Measurements from ENCODE around the gene NFIX. TPM values are rescaled to one million over a fixed set of nuclear protein-coding genes. Genes with fewer than 3 reads are reported as not detected.

Gene NFIX
- total and polyA plus RNA-seq, 2 donors (not counting 3 experiments of a cell fraction or from before 2014, with no cell fraction given): 9.8 to 37.7 TPM

DNA sequence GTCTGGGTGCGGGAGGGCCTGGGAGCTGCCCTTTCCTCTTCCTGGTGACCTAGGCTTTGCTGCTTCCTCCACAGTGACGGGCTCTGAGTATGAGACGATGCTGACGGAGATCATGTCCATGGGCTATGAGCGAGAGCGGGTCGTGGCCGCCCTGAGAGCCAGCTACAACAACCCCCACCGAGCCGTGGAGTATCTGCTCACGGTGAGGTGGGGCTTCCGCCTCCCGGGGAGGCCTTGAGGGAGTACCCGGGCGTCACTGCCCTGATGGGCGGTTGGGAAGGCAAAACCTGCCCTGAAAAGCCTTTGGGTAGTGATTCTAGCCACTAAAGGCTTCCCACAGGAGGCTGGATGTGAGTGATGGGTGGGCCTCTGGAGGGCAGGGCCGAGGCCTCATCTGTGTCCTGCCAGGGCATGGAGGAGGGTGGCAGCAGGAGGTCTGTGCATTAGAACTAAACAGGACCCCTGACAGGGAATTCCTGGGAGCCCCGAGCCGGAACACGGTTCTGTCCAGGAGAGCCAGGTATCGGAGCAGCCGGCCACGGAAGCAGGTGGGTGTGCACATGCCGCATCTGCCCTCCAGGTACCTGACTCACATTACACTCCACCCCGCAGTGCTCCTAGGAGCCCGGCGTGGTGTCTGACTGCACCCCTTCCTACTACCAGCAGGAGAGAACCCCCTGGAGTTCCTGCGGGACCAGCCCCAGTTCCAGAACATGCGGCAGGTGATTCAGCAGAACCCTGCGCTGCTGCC lies 46.5 kb upstream of the NFIX start:
- POLR2A ChIA-PET: no interaction called here
- H3K79me2 ChIP-seq (ENCODE audit: control insufficient read depth, insufficient read depth, low read length): peaks cover 33% of the 10 kb centered on the region

More for the DNA sequence above, 46.5 kb upstream of the NFIX start:
- DNase-seq (ENCODE audit: low read depth, low spot score) (no peak), FAIRE-seq (no peak)
- Histone ChIP-seq H3K9me1 (replicated peaks; ENCODE audit: control insufficient read depth, extremely low read depth, insufficient read depth, low read length) (no peaks in the 10 kb centered on the region), H3K4me2 (ENCODE audit: insufficient read depth, low read length) (no peak overlapping the region), H3K4me3 (replicated peaks in 1 of 3; ENCODE audit: insufficient read depth in 1 of 3, low read depth in 1 of 3, low read length in 3 of 3) (no peak overlapping the region), H4K20me1 (replicated peaks; ENCODE audit: control insufficient read depth, extremely low read depth, insufficient read depth, low read length) (no peaks in the 10 kb centered on the region), H3K27me3 (ENCODE audit: control insufficient read depth in 2 of 2, insufficient read depth in 2 of 2, low read length in 2 of 2) (no peaks in the 10 kb centered on the region), H2AFZ (ENCODE audit: low read depth, low read length) (no peak overlapping the region), H3K36me3 (ENCODE audit: control insufficient read depth in 2 of 2, extremely low read depth in 1 of 2, insufficient read depth in 2 of 2, low read length in 2 of 2) (peaks cover 16 to 43% of the 10 kb centered on the region in 2 experiments), H3K27ac (ENCODE audit: insufficient read depth, low read depth, low read length) (no peak overlapping the region), H3K9ac (replicated peaks; ENCODE audit: extremely low read depth, insufficient read depth, low read length) (no peak overlapping the region), H3K4me1 (ENCODE audit: control insufficient read depth, extremely low read depth, insufficient read depth, low read length) (peaks cover 28% of the 10 kb centered on the region), H3K9me3 (replicated peaks; ENCODE audit: control insufficient read depth, insufficient read depth, low read length) (no peaks in the 10 kb centered on the region)
- CTCF ChIA-PET: no interaction called here
- intact Hi-C loops (cut with micrococcal nuclease) (no loop called here), dilution Hi-C loops (cut with MboI; ENCODE audit: extremely low pct_ligation_motif_present, low sequenced_read_pairs) (no loop called here)
- no TSS peak for BruUV-seq (replicated peaks)
- TF ChIP-seq GATA2 (IDR thresholded peaks at IDR 0.05; ENCODE audit: insufficient read depth, insufficient read length, low read depth, low read length) (no peak), JUN (IDR thresholded peaks at IDR 0.05; ENCODE audit: borderline replicate concordance, insufficient read depth, insufficient read length, low read depth) (no peak), POLR2A (IDR thresholded peaks at IDR 0.05; ENCODE audit: low read depth, low read length) (no peak), POLR2AphosphoS5 (IDR thresholded peaks at IDR 0.05; ENCODE audit: insufficient read depth, low read depth, low read length) (no peak), MYC (IDR thresholded peaks at IDR 0.05; ENCODE audit: low read depth, low read length) (no peak), FOS (IDR thresholded peaks at IDR 0.05; ENCODE audit: borderline replicate concordance, insufficient read depth, low read length) (no peak), EZH2 (IDR thresholded peaks at IDR 0.05; ENCODE audit: borderline replicate concordance, low read depth, low read length, severe bottlenecking) (no peak)
- TF ChIP-seq, protein P1, sequence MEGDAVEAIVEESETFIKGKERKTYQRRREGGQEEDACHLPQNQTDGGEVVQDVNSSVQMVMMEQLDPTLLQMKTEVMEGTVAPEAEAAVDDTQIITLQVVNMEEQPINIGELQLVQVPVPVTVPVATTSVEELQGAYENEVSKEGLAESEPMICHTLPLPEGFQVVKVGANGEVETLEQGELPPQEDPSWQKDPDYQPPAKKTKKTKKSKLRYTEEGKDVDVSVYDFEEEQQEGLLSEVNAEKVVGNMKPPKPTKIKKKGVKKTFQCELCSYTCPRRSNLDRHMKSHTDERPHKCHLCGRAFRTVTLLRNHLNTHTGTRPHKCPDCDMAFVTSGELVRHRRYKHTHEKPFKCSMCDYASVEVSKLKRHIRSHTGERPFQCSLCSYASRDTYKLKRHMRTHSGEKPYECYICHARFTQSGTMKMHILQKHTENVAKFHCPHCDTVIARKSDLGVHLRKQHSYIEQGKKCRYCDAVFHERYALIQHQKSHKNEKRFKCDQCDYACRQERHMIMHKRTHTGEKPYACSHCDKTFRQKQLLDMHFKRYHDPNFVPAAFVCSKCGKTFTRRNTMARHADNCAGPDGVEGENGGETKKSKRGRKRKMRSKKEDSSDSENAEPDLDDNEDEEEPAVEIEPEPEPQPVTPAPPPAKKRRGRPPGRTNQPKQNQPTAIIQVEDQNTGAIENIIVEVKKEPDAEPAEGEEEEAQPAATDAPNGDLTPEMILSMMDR (IDR thresholded peaks at IDR 0.05; ENCODE audit: extremely low read depth in 1 of 2, insufficient read depth in 1 of 2, low read depth in 1 of 2, low read length in 2 of 2): no peak
- TF ChIP-seq, protein P2, sequence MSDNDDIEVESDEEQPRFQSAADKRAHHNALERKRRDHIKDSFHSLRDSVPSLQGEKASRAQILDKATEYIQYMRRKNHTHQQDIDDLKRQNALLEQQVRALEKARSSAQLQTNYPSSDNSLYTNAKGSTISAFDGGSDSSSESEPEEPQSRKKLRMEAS (IDR thresholded peaks at IDR 0.05; ENCODE audit: insufficient read depth, insufficient read length): no peak

Data from endothelial cell of umbilical vein (primary cell).